WTC11 (cell line): Measurements from ENCODE around the gene ENHO.

Experiments
- ATF6 ChIP-seq: sonication (generic); formaldehyde crosslinking; IDR thresholded peaks from 2 replicates; pipeline ENCODE4 v1.8.1; 2023; ENCODE audit warnings: mild to moderate bottlenecking, missing genetic modification reagents
- IRF2 ChIP-seq: sonication (generic); formaldehyde crosslinking; IDR thresholded peaks from 2 replicates; pipeline ENCODE4 v1.8.0; 2022; ENCODE audit warnings: low read depth, missing genetic modification reagents, borderline replicate concordance
- JUN ChIP-seq: sonication (generic); formaldehyde crosslinking; IDR thresholded peaks from 2 replicates; pipeline ENCODE4 v1.8.0; 2023; ENCODE audit warnings: mild to moderate bottlenecking, missing genetic modification reagents

GRCh38 chr9:34475097-34475496, 47.7 kb downstream of the ENHO start:
- TF ChIP-seq ATF6 (CRISPR knock-in tag): no peak
- TF ChIP-seq JUN: no peak
- no peak for TF ChIP-seq IRF2
